HCT116 (cell line): ENCODE measurements around the gene DCLRE1C.

Source experiments
- RAD21 ChIP-seq: IDR thresholded peaks from 2 replicates; pipeline ENCODE4 v1.6.1; 2012; ENCODE audit warnings: low read depth, mild to moderate bottlenecking
- TF ChIP-seq, protein P1 (sequence below), 3 experiments: fragments of 200-600 bp in 1 of 3; sonication (generic) in 1 of 3; IDR thresholded peaks in 2 of 3; conservative IDR thresholded peaks in 1 of 3; 2 replicates each; pipeline ENCODE4 v1.5.1; 2012 to 2017; ENCODE audit warnings: low read depth in 2 of 3, low read length in 2 of 3, antibody characterized with exemption in 1 of 3, borderline replicate concordance in 1 of 3, control low read depth in 1 of 3, mild to moderate bottlenecking in 1 of 3, mixed read lengths in 1 of 3, mixed run types in 1 of 3, moderate library complexity in 1 of 3; ENCODE audit not compliant: insufficient read depth in 1 of 3

DNA sequence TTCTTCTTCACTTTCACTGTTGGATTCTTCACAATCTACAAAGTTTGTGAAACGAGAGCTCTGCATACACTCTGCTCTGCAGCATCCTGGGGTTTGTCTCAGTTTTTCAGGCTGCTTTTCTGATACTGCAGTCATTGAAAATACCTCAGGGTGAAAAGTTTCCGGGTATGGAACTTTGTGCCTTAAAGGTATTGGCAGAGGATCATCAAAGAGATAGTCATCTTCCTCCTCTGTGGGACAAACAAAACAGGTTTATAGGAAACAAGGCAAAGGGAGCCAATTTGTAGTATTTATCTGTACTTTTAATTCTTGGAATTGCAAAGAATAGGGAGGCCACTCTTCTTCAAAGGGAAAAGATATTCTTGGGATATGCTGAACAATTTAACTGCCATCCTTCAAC lies 44.8 kb downstream of the DCLRE1C start:
- TF ChIP-seq RAD21, result no peak
- TF ChIP-seq, protein P1, sequence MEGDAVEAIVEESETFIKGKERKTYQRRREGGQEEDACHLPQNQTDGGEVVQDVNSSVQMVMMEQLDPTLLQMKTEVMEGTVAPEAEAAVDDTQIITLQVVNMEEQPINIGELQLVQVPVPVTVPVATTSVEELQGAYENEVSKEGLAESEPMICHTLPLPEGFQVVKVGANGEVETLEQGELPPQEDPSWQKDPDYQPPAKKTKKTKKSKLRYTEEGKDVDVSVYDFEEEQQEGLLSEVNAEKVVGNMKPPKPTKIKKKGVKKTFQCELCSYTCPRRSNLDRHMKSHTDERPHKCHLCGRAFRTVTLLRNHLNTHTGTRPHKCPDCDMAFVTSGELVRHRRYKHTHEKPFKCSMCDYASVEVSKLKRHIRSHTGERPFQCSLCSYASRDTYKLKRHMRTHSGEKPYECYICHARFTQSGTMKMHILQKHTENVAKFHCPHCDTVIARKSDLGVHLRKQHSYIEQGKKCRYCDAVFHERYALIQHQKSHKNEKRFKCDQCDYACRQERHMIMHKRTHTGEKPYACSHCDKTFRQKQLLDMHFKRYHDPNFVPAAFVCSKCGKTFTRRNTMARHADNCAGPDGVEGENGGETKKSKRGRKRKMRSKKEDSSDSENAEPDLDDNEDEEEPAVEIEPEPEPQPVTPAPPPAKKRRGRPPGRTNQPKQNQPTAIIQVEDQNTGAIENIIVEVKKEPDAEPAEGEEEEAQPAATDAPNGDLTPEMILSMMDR (IDR thresholded peaks at IDR 0.05 in 2 of 3, conservative IDR thresholded peaks at IDR 0.05 in 1 of 3; ENCODE audit: borderline replicate concordance in 1 of 3, insufficient read depth in 1 of 3, low read depth in 2 of 3, low read length in 2 of 3), result no peak
